PC-3 (cell line): ENCODE results near the gene EHD3.

ENCODE experiments used
- EZH2 ChIP-seq: fragments of 300-600 bp; sonication (generic); IDR thresholded peaks from one replicate; pipeline ENCODE4 v1.6.1; 2017; ENCODE audit warnings: antibody characterized with exemption, mild to moderate bottlenecking, low read length; ENCODE audit not compliant: unreplicated experiment
- EZH2phosphoT487 ChIP-seq: fragments of 300-600 bp; sonication (generic); IDR thresholded peaks from 2 replicates; pipeline ENCODE4 v1.6.1; 2018; ENCODE audit warnings: mild to moderate bottlenecking, antibody characterized with exemption, low read length, borderline replicate concordance
- TF ChIP-seq, protein P1 (sequence below): fragments of 300-600 bp; sonication (generic); conservative IDR thresholded peaks from 2 replicates; pipeline ENCODE4 v1.5.1; 2017; ENCODE audit warnings: antibody characterized with exemption, low read depth, mild to moderate bottlenecking, low read length

- TF ChIP-seq, protein P1, sequence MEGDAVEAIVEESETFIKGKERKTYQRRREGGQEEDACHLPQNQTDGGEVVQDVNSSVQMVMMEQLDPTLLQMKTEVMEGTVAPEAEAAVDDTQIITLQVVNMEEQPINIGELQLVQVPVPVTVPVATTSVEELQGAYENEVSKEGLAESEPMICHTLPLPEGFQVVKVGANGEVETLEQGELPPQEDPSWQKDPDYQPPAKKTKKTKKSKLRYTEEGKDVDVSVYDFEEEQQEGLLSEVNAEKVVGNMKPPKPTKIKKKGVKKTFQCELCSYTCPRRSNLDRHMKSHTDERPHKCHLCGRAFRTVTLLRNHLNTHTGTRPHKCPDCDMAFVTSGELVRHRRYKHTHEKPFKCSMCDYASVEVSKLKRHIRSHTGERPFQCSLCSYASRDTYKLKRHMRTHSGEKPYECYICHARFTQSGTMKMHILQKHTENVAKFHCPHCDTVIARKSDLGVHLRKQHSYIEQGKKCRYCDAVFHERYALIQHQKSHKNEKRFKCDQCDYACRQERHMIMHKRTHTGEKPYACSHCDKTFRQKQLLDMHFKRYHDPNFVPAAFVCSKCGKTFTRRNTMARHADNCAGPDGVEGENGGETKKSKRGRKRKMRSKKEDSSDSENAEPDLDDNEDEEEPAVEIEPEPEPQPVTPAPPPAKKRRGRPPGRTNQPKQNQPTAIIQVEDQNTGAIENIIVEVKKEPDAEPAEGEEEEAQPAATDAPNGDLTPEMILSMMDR = no peak
- TF ChIP-seq EZH2phosphoT487 (no peak), EZH2 (no peak)
Observed at GRCh38 chr2:31244101-31244500, 10.1 kb downstream of the EHD3 start.
